Stimulated activated CD8-positive, alpha-beta memory T cell treated with anti-CD3 and anti-CD28 coated beads, Interleukin-15, amount 100 ng/mL, for 48 hours (primary cell): ENCODE measurements around the gene KAT14.
"Not testable (repeated sequence)": the region's sequence is repeated elsewhere in the genome, so short reads cannot be mapped to it uniquely, and the experiment has no call there.

Experiments
- DNase-seq, 2 donors: peaks; one replicate each; pipeline ENCODE4 v3.0.0-alpha.2; 2020; ENCODE audit warnings: low read depth in 2 of 2

KAT14 gene

GRCh38 chr20:18218280-18218679, 80.6 kb downstream of the KAT14 start:
- DNase-seq = no peak

DNA sequence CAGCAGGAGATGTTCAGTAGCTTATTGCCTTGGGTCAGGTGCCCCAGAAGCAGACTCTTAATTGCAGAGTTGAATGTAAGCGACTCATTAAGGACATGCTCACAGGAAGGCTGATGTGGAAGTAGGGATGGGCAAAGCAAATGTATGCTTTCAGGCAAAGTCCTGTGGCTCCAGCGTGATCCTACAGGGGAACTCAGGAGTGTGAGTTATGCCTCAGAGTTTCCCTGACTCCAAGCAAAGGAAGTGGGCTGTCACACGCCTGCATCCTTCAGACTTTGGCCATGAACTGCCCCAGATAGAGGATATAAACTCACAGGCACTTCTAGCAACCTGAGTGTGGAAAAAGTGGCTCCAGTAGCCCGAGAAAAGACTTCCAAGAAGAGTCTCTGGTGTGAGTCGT, 85.7 kb downstream of the KAT14 start:
- no peak for DNase-seq

GRCh38 chr20:18224968-18225568, 87.4 kb downstream of the KAT14 start:
- no peak for DNase-seq

- DNase-seq = no peak
Measured at GRCh38 chr20:18225632-18226031, 88.0 kb downstream of the KAT14 start.

DNA sequence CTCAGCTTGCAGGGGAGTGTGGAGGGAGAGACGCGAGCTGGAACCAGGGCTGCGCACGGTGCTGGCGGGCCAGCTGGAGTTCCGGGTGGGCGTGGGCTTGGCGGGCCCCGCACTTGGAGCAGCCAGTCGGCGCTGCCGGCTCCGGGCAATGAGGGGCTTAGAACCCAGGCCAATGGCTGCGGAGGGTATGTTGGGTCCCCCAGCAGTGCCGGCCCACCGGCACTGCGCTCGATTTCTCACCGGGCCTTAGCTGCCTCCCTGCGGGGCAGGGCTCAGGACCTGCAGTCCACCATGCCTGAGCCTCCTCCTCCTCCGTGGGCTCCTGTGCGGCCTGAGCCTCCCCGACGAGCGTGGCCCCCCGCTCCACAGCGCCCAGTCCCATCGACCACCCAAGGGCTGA, 89.1 kb downstream of the KAT14 start:
- not testable (repeated sequence) for DNase-seq

DNA sequence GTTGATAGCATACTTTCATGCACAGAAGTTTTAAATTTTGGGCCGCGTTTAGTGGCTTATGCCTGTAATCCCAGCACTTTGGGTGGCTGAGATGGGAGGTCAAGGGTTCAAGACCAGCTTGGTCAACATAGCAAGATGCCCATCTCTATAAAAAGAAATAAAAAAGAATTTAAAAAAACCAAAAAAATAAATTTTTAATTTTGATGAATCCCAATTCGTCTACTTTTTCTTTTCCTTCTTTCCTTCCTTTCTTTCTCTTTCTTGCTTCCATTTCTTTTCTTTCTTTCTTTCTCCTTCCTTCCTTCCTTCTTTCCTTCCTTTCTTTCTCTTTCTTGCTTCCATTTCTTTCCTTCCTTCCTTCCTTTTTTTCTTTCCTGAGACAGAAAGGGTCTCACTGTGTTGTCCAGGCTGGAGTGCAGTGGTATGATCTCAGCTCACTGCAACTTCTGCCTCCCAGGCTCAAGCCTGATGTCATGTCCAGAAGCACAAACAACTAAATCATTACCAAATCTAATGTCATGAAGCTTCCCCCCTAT, 95.8 kb downstream of the KAT14 start:
- DNase-seq = no peak
